GM18873 (cell line): Measurements from ENCODE around the gene PPP2R5C.

Experiments used
- ATAC-seq: cut with Tn5 transposase; IDR thresholded peaks from one replicate; pipeline ENCODE4 v1.9.1; 2021; ENCODE audit warnings: mild to moderate bottlenecking, moderate library complexity, moderate number of reproducible peaks; ENCODE audit not compliant: unreplicated experiment, low FRiP score

PPP2R5C gene

GRCh38 chr14:101906645-101907044 is 145.1 kb downstream of the PPP2R5C start:
- no peak for ATAC-seq

GRCh38 chr14:101907619-101908018 is 146.1 kb downstream of the PPP2R5C start:
- no peak for ATAC-seq

GRCh38 chr14:101908795-101909194 is 147.3 kb downstream of the PPP2R5C start:
- no peak for ATAC-seq

- ATAC-seq, result no peak
These were observed 148.0 kb downstream of the PPP2R5C start for GRCh38 chr14:101909371-101910096.

- no peak for ATAC-seq
These were observed 151.3 kb downstream of the PPP2R5C start for GRCh38 chr14:101912841-101913240.

- no peak for ATAC-seq
These were observed 152.6 kb downstream of the PPP2R5C start for GRCh38 chr14:101914083-101914482.

GRCh38 chr14:101915871-101916815 is 154.6 kb downstream of the PPP2R5C start:
- no peak for ATAC-seq

- no peak for ATAC-seq
These were observed 155.4 kb downstream of the PPP2R5C start for GRCh38 chr14:101916816-101917412.

- no peak for ATAC-seq
These were observed 156.0 kb downstream of the PPP2R5C start for GRCh38 chr14:101917413-101918017.

GRCh38 chr14:101918065-101918989 is 156.8 kb downstream of the PPP2R5C start:
- ATAC-seq, result no peak

- no peak for ATAC-seq
These were observed 158.8 kb downstream of the PPP2R5C start for GRCh38 chr14:101920271-101920670.

GRCh38 chr14:101922866-101923265 is 161.4 kb downstream of the PPP2R5C start:
- ATAC-seq, result no peak

- ATAC-seq, result no peak
These were observed 163.6 kb downstream of the PPP2R5C start for GRCh38 chr14:101925152-101925551.

- ATAC-seq, result no peak
These were observed 164.6 kb downstream of the PPP2R5C start for GRCh38 chr14:101926085-101926484.

GRCh38 chr14:101926620-101927019 is 165.1 kb downstream of the PPP2R5C start:
- ATAC-seq, result no peak

GRCh38 chr14:101927859-101928258 is 166.3 kb downstream of the PPP2R5C start:
- no peak for ATAC-seq

- no peak for ATAC-seq
These were observed 166.9 kb downstream of the PPP2R5C start for GRCh38 chr14:101928415-101928841.

GRCh38 chr14:101929096-101929495 is 167.6 kb downstream of the PPP2R5C start:
- no peak for ATAC-seq

GRCh38 chr14:101929946-101930345 is 168.4 kb downstream of the PPP2R5C start:
- no peak for ATAC-seq

- no peak for ATAC-seq
These were observed 171.2 kb downstream of the PPP2R5C start for GRCh38 chr14:101932673-101933072.
